SK-N-SH (cell line): ENCODE data around the gene CCDC6. TPM values are rescaled to one million over a fixed set of nuclear protein-coding genes. Genes with fewer than 3 reads are reported as not detected.

Experiments
- CTCF ChIA-PET: fragments of 300-600, 350-600 bp; formaldehyde crosslinking; extraction: SDS; loops from one replicate; lab custom pipeline; 2021; lab: Yijun Ruan, JAX
- POLR2A ChIA-PET: fragments of 350-600 bp; sonication (Branson Sonifier 250); formaldehyde crosslinking; extraction: SDS; loops from one replicate; lab custom pipeline; 2020; ENCODE audit warnings: antibody characterized with exemption, inconsistent platforms; lab: Yijun Ruan, JAX
- DNase-seq: peaks from one replicate; pipeline ENCODE4 v3.0.0; 2012
- H2AFZ ChIP-seq: fragments of 200-600 bp; sonication (generic); 2 replicates; pipeline ENCODE4 v1.8.1; 2016; ENCODE audit warnings: antibody characterized with exemption, mild to moderate bottlenecking, low read depth
- H3F3A ChIP-seq: fragments of 200-600 bp; sonication (generic); replicated peaks from 2 replicates; pipeline ENCODE3; 2016; ENCODE audit warnings: antibody characterized with exemption, mild to moderate bottlenecking; ENCODE audit not compliant: insufficient read depth
- H3K27ac ChIP-seq, 2 experiments: fragments of 200-500 bp in 1 of 2; fragments of 200-600 bp in 1 of 2; sonication (Bioruptor generic) in 1 of 2; sonication (generic), shearing (Covaris generic) in 1 of 2; 2 replicates each; pipeline versions ENCODE4 v1.5.1 to v1.6.1; 2014 to 2016; ENCODE audit warnings: low read depth in 2 of 2, inconsistent platforms in 1 of 2, low read length in 1 of 2, mild to moderate bottlenecking in 1 of 2, mixed read lengths in 1 of 2
- H3K27me3 ChIP-seq: fragments of 200-600 bp; sonication (generic), shearing (Covaris generic); 2 replicates; pipeline ENCODE4 v1.6.1; 2016; ENCODE audit warnings: mixed run types; ENCODE audit not compliant: insufficient read depth
- H3K36me3 ChIP-seq, 2 experiments: fragments of 200-500 bp in 1 of 2; fragments of 200-600 bp in 1 of 2; sonication (Bioruptor generic) in 1 of 2; sonication (generic) in 1 of 2; replicated peaks in 1 of 2; 2 replicates each; pipeline versions ENCODE3 to v1.5.1; 2014 to 2016; ENCODE audit warnings: low read length in 1 of 2, mild to moderate bottlenecking in 1 of 2; ENCODE audit not compliant: insufficient read depth in 2 of 2, control insufficient read depth in 1 of 2
- H3K4me1 ChIP-seq, 2 experiments: fragments of 200-500 bp in 1 of 2; fragments of 200-600 bp in 1 of 2; sonication (Bioruptor generic) in 1 of 2; sonication (generic), shearing (Covaris generic) in 1 of 2; 2 replicates each; pipeline versions ENCODE4 v1.5.1 to v1.6.1; 2014 to 2016; ENCODE audit warnings: low read depth in 1 of 2, low read length in 1 of 2, mixed run types in 1 of 2; ENCODE audit not compliant: insufficient read depth in 2 of 2, control insufficient read depth in 1 of 2
- H3K4me2 ChIP-seq: fragments of 200-600 bp; sonication (generic), shearing (Covaris generic); 2 replicates; pipeline ENCODE4 v1.6.1; 2017; ENCODE audit warnings: mixed run types
- H3K4me3 ChIP-seq, 2 experiments: fragments of 200-500 bp in 1 of 2; fragments of 200-600 bp in 1 of 2; sonication (Bioruptor generic) in 1 of 2; sonication (generic), shearing (Covaris generic) in 1 of 2; 2 replicates each; pipeline versions ENCODE4 v1.5.1 to v1.8.1; 2014 to 2016; ENCODE audit warnings: low read depth in 2 of 2, inconsistent platforms in 1 of 2, low read length in 1 of 2, mild to moderate bottlenecking in 1 of 2, mixed read lengths in 1 of 2, moderate library complexity in 1 of 2
- H3K79me2 ChIP-seq: fragments of 200-600 bp; sonication (generic); 2 replicates; pipeline ENCODE4 v1.8.1; 2017; ENCODE audit warnings: mild to moderate bottlenecking; ENCODE audit not compliant: insufficient read depth
- H3K9ac ChIP-seq: fragments of 200-600 bp; sonication (generic); 2 replicates; pipeline ENCODE4 v1.6.1; 2017; ENCODE audit warnings: mixed run types
- H3K9me2 ChIP-seq: fragments of 200-600 bp; sonication (generic); 2 replicates; pipeline ENCODE4 v1.6.1; 2017; ENCODE audit warnings: mixed run types
- H3K9me3 ChIP-seq: fragments of 200-600 bp; sonication (generic); 2 replicates; pipeline ENCODE4 v1.6.1; 2017; ENCODE audit warnings: mixed run types, mild to moderate bottlenecking, moderate library complexity
- H4K20me1 ChIP-seq: fragments of 200-600 bp; sonication (generic); 2 replicates; pipeline ENCODE4 v1.6.1; 2017; ENCODE audit warnings: mild to moderate bottlenecking, mixed run types; ENCODE audit not compliant: insufficient read depth
- CTCF ChIP-seq: fragments of 200-600 bp; sonication (generic); IDR thresholded peaks from 2 replicates; pipeline ENCODE4 v1.6.1; 2017; ENCODE audit warnings: antibody characterized with exemption, mild to moderate bottlenecking, moderate library complexity
- EP300 ChIP-seq, 2 experiments: IDR thresholded peaks; 2 replicates each; pipeline versions ENCODE4 v1.4.0 to v1.6.1; 2012; ENCODE audit warnings: borderline replicate concordance in 1 of 2, low read depth in 1 of 2, low read length in 1 of 2
- FOSL2 ChIP-seq: IDR thresholded peaks from 2 replicates; pipeline ENCODE4 v1.4.0; 2012; ENCODE audit warnings: low read depth, mild to moderate bottlenecking, moderate library complexity, borderline replicate concordance
- FOXM1 ChIP-seq: IDR thresholded peaks from 2 replicates; pipeline ENCODE4 v1.4.0; 2012; ENCODE audit warnings: low read depth, mild to moderate bottlenecking
- GABPA ChIP-seq: IDR thresholded peaks from 2 replicates; pipeline ENCODE4 v1.4.0; 2012; ENCODE audit warnings: low read depth, mild to moderate bottlenecking
- IRF3 ChIP-seq: fragments of 150-350 bp; IDR thresholded peaks from 2 replicates; pipeline ENCODE4 v1.6.1; 2016; ENCODE audit warnings: mild to moderate bottlenecking, low read depth, low read length
- MAX ChIP-seq: IDR thresholded peaks from 2 replicates; pipeline ENCODE4 v1.4.0; 2012; ENCODE audit warnings: low read depth
- MEF2A ChIP-seq: IDR thresholded peaks from 2 replicates; pipeline ENCODE4 v1.4.0; 2012; ENCODE audit warnings: low read depth, borderline replicate concordance
- MXI1 ChIP-seq: IDR thresholded peaks from 2 replicates; pipeline ENCODE4 v1.6.1; 2012; ENCODE audit warnings: mild to moderate bottlenecking, low read depth, low read length, improper control_type of control experiment
- NRF1 ChIP-seq: IDR thresholded peaks from 2 replicates; pipeline ENCODE4 v1.6.1; 2012; ENCODE audit warnings: low read depth, mild to moderate bottlenecking, low read length
- RAD21 ChIP-seq: IDR thresholded peaks from 2 replicates; pipeline ENCODE4 v1.6.1; 2012; ENCODE audit warnings: mild to moderate bottlenecking, low read length
- RCOR1 ChIP-seq: fragments of 150-350 bp; IDR thresholded peaks from 2 replicates; pipeline ENCODE4 v1.6.1; 2017; ENCODE audit warnings: antibody characterized with exemption, low read length
- RFX5 ChIP-seq: IDR thresholded peaks from 2 replicates; pipeline ENCODE4 v1.6.1; 2012; ENCODE audit warnings: mild to moderate bottlenecking, improper control_type of control experiment, low read length
- RXRA ChIP-seq: IDR thresholded peaks from 2 replicates; pipeline ENCODE4 v1.4.0; 2012; ENCODE audit warnings: low read depth, mild to moderate bottlenecking, borderline replicate concordance
- SIN3A ChIP-seq: IDR thresholded peaks from 2 replicates; pipeline ENCODE4 v1.6.1; 2012; ENCODE audit warnings: low read depth, mild to moderate bottlenecking, low read length, moderate library complexity, borderline replicate concordance
- SMC3 ChIP-seq: IDR thresholded peaks from 2 replicates; pipeline ENCODE4 v1.6.1; 2012; ENCODE audit warnings: low read depth, low read length, improper control_type of control experiment
- TCF12 ChIP-seq: IDR thresholded peaks from 2 replicates; pipeline ENCODE4 v1.4.0; 2012
- WGBS: methylation state at CpG from one replicate; pipeline ENCODE4 v1.1.6; 2017; ENCODE audit warnings: low lambda C conversion rate; 5-methylcytosine and 5-hydroxymethylcytosine counted together
- polyA plus RNA-seq, 3 experiments: library from polyadenylated mRNA; depleted of rRNA; stranded (reverse); fragments of >200 nt; gene quantifications; 2 replicates each; pipeline ENCODE4 v1.2.3, GENCODE V29; 2012

Gene CCDC6
- polyA plus RNA-seq, 1 of the 3 experiments (the other 2 are of a cell fraction): 10.8 TPM

GRCh38 chr10:59870152-59870551 is 36.2 kb downstream of the CCDC6 start:
- 97% methylated on average over 4 of the region's 4 CpGs for WGBS
- ChIA-PET POLR2A (no interaction called here), CTCF (interaction anchor here (1.4 kb wide), 1 partner anchor 40 kb away, joined by 4 read pairs; no protein-coding TSS in a partner anchor)
- no peak overlapping the region for H2AFZ ChIP-seq
- H3K4me1 ChIP-seq: peaks cover 0 to 6% of the 10 kb centered on the region in 2 experiments; a peak in 1 of 4 replicates
- no peak overlapping the region for H3K27ac ChIP-seq
- H3K9me3 ChIP-seq: no peaks in the 10 kb centered on the region
- DNase-seq: no peak
- peaks cover 24% of the 10 kb centered on the region for H4K20me1 ChIP-seq
- H3K9ac ChIP-seq: no peak overlapping the region
- H3K4me2 ChIP-seq: no peak overlapping the region
- H3K9me2 ChIP-seq: no peaks in the 10 kb centered on the region
- peaks cover 59% of the 10 kb centered on the region for H3K79me2 ChIP-seq
- H3K36me3 ChIP-seq: no peaks in the 10 kb centered on the region
- H3F3A ChIP-seq: no peaks in the 10 kb centered on the region
- H3K27me3 ChIP-seq: no peaks in the 10 kb centered on the region
- no peak overlapping the region for H3K4me3 ChIP-seq
- TF ChIP-seq MXI1 (no peak), MEF2A (no peak), NRF1 (no peak), CTCF (no peak), RAD21 (no peak), GABPA (no peak), RFX5 (no peak), SMC3 (no peak), FOSL2 (no peak), SIN3A (no peak), IRF3 (no peak), RXRA (no peak), FOXM1 (no peak), MAX (no peak), RCOR1 (no peak)

GRCh38 chr10:59869594-59869940 is 36.8 kb downstream of the CCDC6 start:
- no peaks in the 10 kb centered on the region for H3K9me3 ChIP-seq
- no peak overlapping the region for H3K27ac ChIP-seq
- TF ChIP-seq EP300 (IDR thresholded peaks at IDR 0.05; ENCODE audit: borderline replicate concordance in 1 of 2, low read depth in 1 of 2, low read length in 1 of 2) (no peak), RXRA (no peak), TCF12 (no peak), MXI1 (no peak)
- no peak overlapping the region for H2AFZ ChIP-seq
- H4K20me1 ChIP-seq: peaks cover 30% of the 10 kb centered on the region
- H3K4me2 ChIP-seq: no peak overlapping the region
- peaks cover 0 to 6% of the 10 kb centered on the region in 2 experiments; a peak in 1 of 4 replicates for H3K4me1 ChIP-seq
- DNase-seq: no peak
- H3K9me2 ChIP-seq: no peaks in the 10 kb centered on the region
- H3F3A ChIP-seq: no peaks in the 10 kb centered on the region
- H3K4me3 ChIP-seq: no peak overlapping the region
- WGBS: 98% methylated on average over 6 of the region's 6 CpGs
- ChIA-PET POLR2A (no interaction called here), CTCF (no interaction called here)
- H3K36me3 ChIP-seq: no peaks in the 10 kb centered on the region
- H3K79me2 ChIP-seq: peaks cover 53% of the 10 kb centered on the region
- no peak overlapping the region for H3K9ac ChIP-seq
- H3K27me3 ChIP-seq: no peaks in the 10 kb centered on the region
